ENCODE results near the gene GLI3.

GRCh38 chr7:42238709-42239366, 1.8 kb upstream of the GLI3 start:
- TF ChIP-seq, protein P1, sequence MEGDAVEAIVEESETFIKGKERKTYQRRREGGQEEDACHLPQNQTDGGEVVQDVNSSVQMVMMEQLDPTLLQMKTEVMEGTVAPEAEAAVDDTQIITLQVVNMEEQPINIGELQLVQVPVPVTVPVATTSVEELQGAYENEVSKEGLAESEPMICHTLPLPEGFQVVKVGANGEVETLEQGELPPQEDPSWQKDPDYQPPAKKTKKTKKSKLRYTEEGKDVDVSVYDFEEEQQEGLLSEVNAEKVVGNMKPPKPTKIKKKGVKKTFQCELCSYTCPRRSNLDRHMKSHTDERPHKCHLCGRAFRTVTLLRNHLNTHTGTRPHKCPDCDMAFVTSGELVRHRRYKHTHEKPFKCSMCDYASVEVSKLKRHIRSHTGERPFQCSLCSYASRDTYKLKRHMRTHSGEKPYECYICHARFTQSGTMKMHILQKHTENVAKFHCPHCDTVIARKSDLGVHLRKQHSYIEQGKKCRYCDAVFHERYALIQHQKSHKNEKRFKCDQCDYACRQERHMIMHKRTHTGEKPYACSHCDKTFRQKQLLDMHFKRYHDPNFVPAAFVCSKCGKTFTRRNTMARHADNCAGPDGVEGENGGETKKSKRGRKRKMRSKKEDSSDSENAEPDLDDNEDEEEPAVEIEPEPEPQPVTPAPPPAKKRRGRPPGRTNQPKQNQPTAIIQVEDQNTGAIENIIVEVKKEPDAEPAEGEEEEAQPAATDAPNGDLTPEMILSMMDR (IDR thresholded peaks at IDR 0.05) = no peak
- no peak for TF ChIP-seq POLR2A (IDR thresholded peaks at IDR 0.05)
